Activated B cell treated with CpG ODN at 0.5 μM for 24 hours (primary cell): ENCODE results near the gene DSCAM. TPM values are rescaled to one million over a fixed set of nuclear protein-coding genes. Genes with fewer than 3 reads are reported as not detected.

Experiments used
- ATAC-seq: fragments of 200-7000 bp; cut with Tn5 transposase; one replicate; pipeline ENCODE4 v1.10.0; 2021; ENCODE audit warnings: low read depth, mild to moderate bottlenecking, moderate library complexity
- CTCF ChIA-PET: fragments of 350-600 bp; sonication (Branson Sonifier 250); formaldehyde crosslinking; loops from one replicate; lab custom pipeline; 2021; ENCODE audit warnings: antibody characterized with exemption; lab: Charles Lee
- POLR2A ChIA-PET: fragments of 350-600 bp; sonication (Branson Sonifier 250); formaldehyde crosslinking; loops from one replicate; lab custom pipeline; 2021; ENCODE audit warnings: antibody characterized with exemption; lab: Charles Lee
- DNase-seq: peaks from one replicate; pipeline ENCODE4 v3.0.0; 2022
- H3K27ac Mint-ChIP-seq: one replicate; pipeline ENCODE4 v1.8.0; 2020; ENCODE audit warnings: mixed read lengths
- H3K27me3 Mint-ChIP-seq: one replicate; pipeline ENCODE4 v1.8.0; 2021; ENCODE audit warnings: mixed read lengths
- H3K36me3 Mint-ChIP-seq: one replicate; pipeline ENCODE4 v1.8.0; 2021; ENCODE audit warnings: low read depth, mixed read lengths
- H3K4me1 Mint-ChIP-seq: one replicate; pipeline ENCODE4 v1.8.0; 2021; ENCODE audit warnings: mixed read lengths
- H3K4me3 Mint-ChIP-seq: one replicate; pipeline ENCODE4 v1.8.0; 2020; ENCODE audit warnings: mild to moderate bottlenecking, mixed read lengths
- H3K9me3 Mint-ChIP-seq: one replicate; pipeline ENCODE4 v1.8.0; 2020; ENCODE audit warnings: mixed read lengths
- CTCF ChIP-seq: fragments of 200-600 bp; IDR thresholded peaks from one replicate; pipeline ENCODE4 v1.8.0; 2022; ENCODE audit warnings: antibody characterized with exemption, mild to moderate bottlenecking
- intact Hi-C: fragments of 100-400 bp; cut with micrococcal nuclease; formaldehyde crosslinking; loops from one replicate; pipeline ENCODE4 v1.15.1; 2024
- total RNA-seq: library from RNA; stranded (reverse); gene quantifications from 2 replicates; pipeline ENCODE4 v1.2.3, GENCODE V29; 2022

The DSCAM gene
- total RNA-seq, 1 donor from 2014 or later = not detected

- no peaks in the 10 kb centered on the region for H3K27me3 Mint-ChIP-seq
- DNase-seq = no peak
- H3K9me3 Mint-ChIP-seq = peaks cover 21% of the 10 kb centered on the region
- H3K4me1 Mint-ChIP-seq = no peaks in the 10 kb centered on the region
- ChIA-PET CTCF (no interaction called here), POLR2A (no interaction called here)
- no peak for TF ChIP-seq CTCF
- ATAC-seq = no peak
- intact Hi-C loops = no loop called here
- H3K36me3 Mint-ChIP-seq = no peaks in the 10 kb centered on the region
- H3K4me3 Mint-ChIP-seq = no peak overlapping the region
- H3K27ac Mint-ChIP-seq = no peak overlapping the region
Measured at GRCh38 chr21:40490408-40490807, 356.6 kb downstream of the DSCAM start.

GRCh38 chr21:40489001-40489400 lies 358.0 kb downstream of the DSCAM start:
- POLR2A ChIA-PET = no interaction called here
- peaks cover 16% of the 10 kb centered on the region for H3K9me3 Mint-ChIP-seq
- DNase-seq = no peak
- no peaks in the 10 kb centered on the region for H3K27me3 Mint-ChIP-seq
- CTCF ChIA-PET = no interaction called here
- no peak overlapping the region for H3K4me3 Mint-ChIP-seq
- no peak for ATAC-seq
- H3K36me3 Mint-ChIP-seq = no peaks in the 10 kb centered on the region
- H3K27ac Mint-ChIP-seq = no peak overlapping the region
- TF ChIP-seq CTCF = no peak
- intact Hi-C loops = no loop called here
- H3K4me1 Mint-ChIP-seq = no peaks in the 10 kb centered on the region

- intact Hi-C loops = no loop called here
- ChIA-PET POLR2A (no interaction called here), CTCF (no interaction called here)
- ATAC-seq (no peak), DNase-seq (no peak)
- no peak for TF ChIP-seq CTCF
- H3K36me3 Mint-ChIP-seq = no peaks in the 10 kb centered on the region
- peaks cover 4% of the 10 kb centered on the region for H3K9me3 Mint-ChIP-seq
- no peaks in the 10 kb centered on the region for H3K27me3 Mint-ChIP-seq
- no peak overlapping the region for H3K4me3 Mint-ChIP-seq
- no peaks in the 10 kb centered on the region for H3K4me1 Mint-ChIP-seq
- no peak overlapping the region for H3K27ac Mint-ChIP-seq
Measured at GRCh38 chr21:40481764-40482163, 365.2 kb downstream of the DSCAM start.

GRCh38 chr21:40474513-40474912 lies 372.4 kb downstream of the DSCAM start:
- Mint-ChIP-seq H3K4me1 (no peaks in the 10 kb centered on the region), H3K4me3 (no peak overlapping the region), H3K27ac (no peak overlapping the region), H3K36me3 (no peaks in the 10 kb centered on the region), H3K9me3 (peaks cover 4% of the 10 kb centered on the region), H3K27me3 (no peaks in the 10 kb centered on the region)
- TF ChIP-seq CTCF = no peak
- DNase-seq (no peak), ATAC-seq (no peak)
- ChIA-PET POLR2A (no interaction called here), CTCF (no interaction called here)
- intact Hi-C loops = no loop called here

- no peak overlapping the region for H3K27ac Mint-ChIP-seq
- H3K4me1 Mint-ChIP-seq = no peaks in the 10 kb centered on the region
- intact Hi-C loops = no loop called here
- no peaks in the 10 kb centered on the region for H3K36me3 Mint-ChIP-seq
- no peaks in the 10 kb centered on the region for H3K27me3 Mint-ChIP-seq
- ATAC-seq = no peak
- DNase-seq = no peak
- POLR2A ChIA-PET = no interaction called here
- no peak overlapping the region for H3K4me3 Mint-ChIP-seq
- TF ChIP-seq CTCF = no peak
- peaks cover 2% of the 10 kb centered on the region for H3K9me3 Mint-ChIP-seq
- CTCF ChIA-PET = no interaction called here
Measured at GRCh38 chr21:40472013-40472412, 374.9 kb downstream of the DSCAM start.
